PC-3 (cell line): ENCODE results near the gene CST6. TPM values are rescaled to one million over a fixed set of nuclear protein-coding genes. Genes with fewer than 3 reads are reported as not detected.

Source experiments
- ATAC-seq: fragments of 200-7000 bp; cut with Tn5 transposase; 2 replicates; pipeline ENCODE4 v1.9.1; 2020; ENCODE audit warnings: mild to moderate bottlenecking, moderate library complexity
- BruUV-seq: library from RNA; stranded (reverse); fragments of 400-500 nt; replicated peaks from 2 replicates; lab custom pipeline; 2021; lab: Mats Ljungman, UMichigan
- CTCF ChIA-PET: fragments of 300-600 bp; sonication (Branson Sonifier 250); formaldehyde crosslinking; loops from one replicate; lab custom pipeline; 2022; ENCODE audit warnings: antibody characterized with exemption; lab: Charles Lee
- POLR2A ChIA-PET: fragments of 300-600 bp; sonication (Branson Sonifier 250); formaldehyde crosslinking; loops from one replicate; lab custom pipeline; 2022; ENCODE audit warnings: antibody characterized with exemption; ENCODE audit not compliant: unreplicated experiment; lab: Charles Lee
- DNase-seq: peaks from one replicate; pipeline ENCODE4 v3.0.0-alpha.2; 2015
- H2AFZ ChIP-seq: fragments of 300-600 bp; sonication (generic); 2 replicates; pipeline ENCODE4 v1.6.0; 2016; ENCODE audit warnings: antibody characterized with exemption, low read length
- H3F3A ChIP-seq: fragments of 300-600 bp; sonication (generic); one replicate; pipeline ENCODE4 v1.6.0; 2017; ENCODE audit warnings: antibody characterized with exemption, low read length, control low read depth, mild to moderate bottlenecking; ENCODE audit not compliant: unreplicated experiment
- H3K27ac ChIP-seq: fragments of 300-600 bp; sonication (generic); 2 replicates; pipeline ENCODE4 v1.5.1; 2016; ENCODE audit warnings: mild to moderate bottlenecking, low read length
- H3K27me3 ChIP-seq: fragments of 300-600 bp; sonication (generic); 2 replicates; pipeline ENCODE4 v1.6.1; 2016; ENCODE audit warnings: low read length, mixed read lengths
- H3K36me3 ChIP-seq: fragments of 300-600 bp; sonication (generic); 2 replicates; pipeline ENCODE4 v1.6.1; 2016; ENCODE audit warnings: low read depth, mixed run types, low read length, mixed read lengths
- H3K4me1 ChIP-seq: fragments of 300-600 bp; sonication (generic); 2 replicates; pipeline ENCODE4 v1.5.1; 2016; ENCODE audit warnings: low read length; ENCODE audit not compliant: insufficient read depth
- H3K4me2 ChIP-seq: fragments of 300-600 bp; sonication (generic); 2 replicates; pipeline ENCODE4 v1.6.0; 2016; ENCODE audit warnings: low read length
- H3K4me3 ChIP-seq: fragments of 300-600 bp; sonication (generic); 2 replicates; pipeline ENCODE4 v1.5.1; 2016; ENCODE audit warnings: mild to moderate bottlenecking, low read length, mixed read lengths
- H3K79me2 ChIP-seq: fragments of 300-600 bp; sonication (generic); 2 replicates; pipeline ENCODE4 v1.6.1; 2017; ENCODE audit warnings: low read length, mixed read lengths
- H3K9ac ChIP-seq: fragments of 300-600 bp; sonication (generic); 2 replicates; pipeline ENCODE4 v1.6.0; 2016; ENCODE audit warnings: mild to moderate bottlenecking, low read length
- H3K9me2 ChIP-seq: fragments of 300-600 bp; sonication (generic); replicated peaks from 2 replicates; pipeline ENCODE4 v1.6.1; 2016; ENCODE audit warnings: mixed run types, low read length, mixed read lengths
- H3K9me3 ChIP-seq: fragments of 300-600 bp; sonication (generic); 2 replicates; pipeline ENCODE4 v1.6.1; 2016; ENCODE audit warnings: low read length, mixed read lengths
- H4K20me1 ChIP-seq: fragments of 300-600 bp; sonication (generic); 2 replicates; pipeline ENCODE4 v1.6.1; 2016; ENCODE audit warnings: low read length, mixed read lengths
- EZH2 ChIP-seq: fragments of 300-600 bp; sonication (generic); IDR thresholded peaks from one replicate; pipeline ENCODE4 v1.6.1; 2017; ENCODE audit warnings: antibody characterized with exemption, mild to moderate bottlenecking, low read length; ENCODE audit not compliant: unreplicated experiment
- EZH2phosphoT487 ChIP-seq: fragments of 300-600 bp; sonication (generic); IDR thresholded peaks from 2 replicates; pipeline ENCODE4 v1.6.1; 2018; ENCODE audit warnings: mild to moderate bottlenecking, antibody characterized with exemption, low read length, borderline replicate concordance
- intact Hi-C: fragments of 100-400 bp; cut with micrococcal nuclease; formaldehyde crosslinking; loops from 2 replicates; pipeline ENCODE4 v1.9.0; 2023
- total RNA-seq: library from RNA; depleted of rRNA; stranded (reverse); fragments of >200 nt; gene quantifications from 2 replicates; pipeline ENCODE4 v1.2.3, GENCODE V29; 2014
- TF ChIP-seq, protein P1 (sequence below): fragments of 300-600 bp; sonication (generic); conservative IDR thresholded peaks from 2 replicates; pipeline ENCODE4 v1.5.1; 2017; ENCODE audit warnings: antibody characterized with exemption, low read depth, mild to moderate bottlenecking, low read length

Gene CST6
- total RNA-seq, 1 experiment from 2014 or later, result 84.2 TPM

- no peaks in the 10 kb centered on the region for H3K9me3 ChIP-seq
- no peak overlapping the region for H3K4me3 ChIP-seq
- ChIA-PET POLR2A (no interaction called here), CTCF (no interaction called here)
- no peaks in the 10 kb centered on the region for H3K27me3 ChIP-seq
- no peak overlapping the region for H3K27ac ChIP-seq
- no peaks in the 10 kb centered on the region for H4K20me1 ChIP-seq
- no peak overlapping the region for H3K9ac ChIP-seq
- TF ChIP-seq EZH2, result no peak
- TF ChIP-seq, protein P1, sequence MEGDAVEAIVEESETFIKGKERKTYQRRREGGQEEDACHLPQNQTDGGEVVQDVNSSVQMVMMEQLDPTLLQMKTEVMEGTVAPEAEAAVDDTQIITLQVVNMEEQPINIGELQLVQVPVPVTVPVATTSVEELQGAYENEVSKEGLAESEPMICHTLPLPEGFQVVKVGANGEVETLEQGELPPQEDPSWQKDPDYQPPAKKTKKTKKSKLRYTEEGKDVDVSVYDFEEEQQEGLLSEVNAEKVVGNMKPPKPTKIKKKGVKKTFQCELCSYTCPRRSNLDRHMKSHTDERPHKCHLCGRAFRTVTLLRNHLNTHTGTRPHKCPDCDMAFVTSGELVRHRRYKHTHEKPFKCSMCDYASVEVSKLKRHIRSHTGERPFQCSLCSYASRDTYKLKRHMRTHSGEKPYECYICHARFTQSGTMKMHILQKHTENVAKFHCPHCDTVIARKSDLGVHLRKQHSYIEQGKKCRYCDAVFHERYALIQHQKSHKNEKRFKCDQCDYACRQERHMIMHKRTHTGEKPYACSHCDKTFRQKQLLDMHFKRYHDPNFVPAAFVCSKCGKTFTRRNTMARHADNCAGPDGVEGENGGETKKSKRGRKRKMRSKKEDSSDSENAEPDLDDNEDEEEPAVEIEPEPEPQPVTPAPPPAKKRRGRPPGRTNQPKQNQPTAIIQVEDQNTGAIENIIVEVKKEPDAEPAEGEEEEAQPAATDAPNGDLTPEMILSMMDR, result no peak
- no peak for TF ChIP-seq EZH2phosphoT487
- H3F3A ChIP-seq, result no peaks in the 10 kb centered on the region
- intact Hi-C loops, result no loop called here
- H2AFZ ChIP-seq, result no peak overlapping the region
- no peaks in the 10 kb centered on the region for H3K36me3 ChIP-seq
- no peaks in the 10 kb centered on the region for H3K4me1 ChIP-seq
- ATAC-seq, result no peak
- DNase-seq, result peak; percentile 30
- no peak overlapping the region for H3K4me2 ChIP-seq
- no peaks in the 10 kb centered on the region for H3K9me2 ChIP-seq
- no peaks in the 10 kb centered on the region for H3K79me2 ChIP-seq
- no TSS peak for BruUV-seq
Measured at GRCh38 chr11:66032957-66033735, 21.3 kb downstream of the CST6 start.

- no peak for ATAC-seq
- POLR2A ChIA-PET, result no interaction called here
- no peaks in the 10 kb centered on the region for H3K36me3 ChIP-seq
- H3K4me3 ChIP-seq, result no peak overlapping the region
- no peak overlapping the region for H2AFZ ChIP-seq
- no peak for DNase-seq
- no TSS peak for BruUV-seq
- no peak overlapping the region for H3K27ac ChIP-seq
- H3K4me1 ChIP-seq, result no peaks in the 10 kb centered on the region
- H3F3A ChIP-seq, result no peaks in the 10 kb centered on the region
- H3K4me2 ChIP-seq, result no peak overlapping the region
- H3K9ac ChIP-seq, result no peak overlapping the region
- TF ChIP-seq EZH2 (no peak), EZH2phosphoT487 (no peak)
- TF ChIP-seq, protein P1, result no peak
- CTCF ChIA-PET, result interaction anchor here (0.6 to 1.5 kb wide), 2 partner anchors 9 to 41 kb away, joined by 3 to 4 read pairs; no protein-coding TSS in a partner anchor
- no peaks in the 10 kb centered on the region for H4K20me1 ChIP-seq
- H3K9me3 ChIP-seq, result no peaks in the 10 kb centered on the region
- no peaks in the 10 kb centered on the region for H3K79me2 ChIP-seq
- intact Hi-C loops, result no loop called here
- no peaks in the 10 kb centered on the region for H3K9me2 ChIP-seq
- no peaks in the 10 kb centered on the region for H3K27me3 ChIP-seq
Measured at GRCh38 chr11:66035653-66036333, 24.0 kb downstream of the CST6 start.

GRCh38 chr11:66036334-66036710 is 24.5 kb downstream of the CST6 start:
- Histone ChIP-seq H3K4me2 (no peak overlapping the region), H3K27me3 (no peaks in the 10 kb centered on the region), H3K79me2 (no peaks in the 10 kb centered on the region), H3K4me3 (no peak overlapping the region), H3K4me1 (no peaks in the 10 kb centered on the region), H2AFZ (no peak overlapping the region), H3F3A (no peaks in the 10 kb centered on the region), H3K36me3 (no peaks in the 10 kb centered on the region), H3K27ac (no peak overlapping the region), H4K20me1 (no peaks in the 10 kb centered on the region), H3K9me2 (no peaks in the 10 kb centered on the region), H3K9me3 (no peaks in the 10 kb centered on the region), H3K9ac (no peak overlapping the region)
- ChIA-PET POLR2A (no interaction called here), CTCF (no interaction called here)
- intact Hi-C loops, result no loop called here
- no TSS peak for BruUV-seq
- DNase-seq (no peak), ATAC-seq (no peak)
- no peak for TF ChIP-seq EZH2phosphoT487
- TF ChIP-seq, protein P1, result no peak
- TF ChIP-seq EZH2, result no peak
